Measurements from ENCODE around the gene RPL35A.
A peak's percentile ranks its signal among the peaks of the same experiment; 100 is the strongest.
"Not testable (repeated sequence)": the region's sequence is repeated elsewhere in the genome, so short reads cannot be mapped to it uniquely, and the experiment has no call there.

The RPL35A gene

DNA sequence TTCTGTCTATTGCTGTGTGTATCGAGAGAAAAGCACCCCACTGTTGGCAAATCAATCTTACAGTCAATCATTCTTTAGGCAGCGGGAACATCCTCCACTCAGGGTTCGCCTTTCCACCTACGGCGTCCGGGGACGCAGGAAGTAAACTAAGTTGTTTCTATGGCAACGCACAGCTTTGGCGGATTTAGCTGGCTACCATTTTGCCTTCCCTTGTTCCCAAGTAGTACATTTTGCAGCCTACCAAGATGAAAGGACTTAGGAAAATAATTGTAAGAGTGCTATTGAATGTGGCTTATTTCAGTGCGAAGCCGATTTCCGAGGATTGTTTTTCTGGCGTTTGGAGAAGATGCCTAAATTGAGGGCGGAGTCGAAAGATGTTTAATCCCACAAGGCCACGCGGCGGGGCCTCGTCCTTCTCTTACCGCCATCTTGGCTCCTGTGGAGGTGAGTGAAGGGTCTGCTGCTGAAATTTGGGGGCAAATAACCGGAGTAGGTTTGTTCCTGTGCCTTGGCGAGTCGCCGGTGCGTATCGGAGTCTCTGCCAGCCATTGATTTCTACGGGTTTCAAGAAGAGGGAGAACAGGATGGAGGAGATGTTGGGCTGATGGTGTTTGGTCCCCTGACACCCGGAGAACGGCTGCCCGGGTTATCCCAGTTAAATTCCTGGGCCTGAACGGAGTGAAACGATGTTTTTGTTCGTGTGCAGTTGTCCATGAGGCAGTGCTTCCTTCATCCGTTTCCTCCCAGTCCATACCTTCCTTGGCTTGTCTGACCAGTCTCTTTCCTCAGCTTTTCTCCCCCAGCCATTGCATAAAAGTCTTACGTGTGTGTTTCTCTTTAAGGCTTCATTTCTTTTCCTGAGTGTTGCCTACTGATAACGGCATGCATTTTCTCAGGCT, at the start of gene RPL35A:
Gene RPL35A (plus strand): TSS at position 413 of the 899 bp plus-strand sequence. CDS start 778 bp downstream, outside the sequence.
- peak; percentile 91 for DNase-seq (ENCODE audit: low spot score)

DNA sequence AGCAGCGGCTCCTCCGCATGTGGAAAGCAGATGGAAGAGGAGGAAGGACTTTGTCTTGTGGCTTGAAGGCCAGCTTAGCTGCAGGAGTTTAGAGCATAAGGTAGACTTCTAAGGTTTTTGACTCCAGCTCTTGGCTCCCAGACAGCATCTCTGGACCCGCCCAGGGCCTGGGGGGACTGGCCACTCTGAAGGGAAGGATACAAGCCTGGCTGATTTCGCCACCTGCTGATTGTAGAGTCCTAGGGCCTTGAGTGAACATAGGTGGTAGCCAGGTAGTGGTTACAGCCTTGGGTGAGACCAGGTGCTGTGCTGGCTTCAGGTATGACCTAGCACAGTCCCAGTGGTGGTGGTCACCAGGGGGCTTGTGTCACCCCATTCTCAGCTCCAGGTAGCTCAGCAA, 48.4 kb upstream of the RPL35A start:
- no peak for DNase-seq (ENCODE audit: low spot score)

DNA sequence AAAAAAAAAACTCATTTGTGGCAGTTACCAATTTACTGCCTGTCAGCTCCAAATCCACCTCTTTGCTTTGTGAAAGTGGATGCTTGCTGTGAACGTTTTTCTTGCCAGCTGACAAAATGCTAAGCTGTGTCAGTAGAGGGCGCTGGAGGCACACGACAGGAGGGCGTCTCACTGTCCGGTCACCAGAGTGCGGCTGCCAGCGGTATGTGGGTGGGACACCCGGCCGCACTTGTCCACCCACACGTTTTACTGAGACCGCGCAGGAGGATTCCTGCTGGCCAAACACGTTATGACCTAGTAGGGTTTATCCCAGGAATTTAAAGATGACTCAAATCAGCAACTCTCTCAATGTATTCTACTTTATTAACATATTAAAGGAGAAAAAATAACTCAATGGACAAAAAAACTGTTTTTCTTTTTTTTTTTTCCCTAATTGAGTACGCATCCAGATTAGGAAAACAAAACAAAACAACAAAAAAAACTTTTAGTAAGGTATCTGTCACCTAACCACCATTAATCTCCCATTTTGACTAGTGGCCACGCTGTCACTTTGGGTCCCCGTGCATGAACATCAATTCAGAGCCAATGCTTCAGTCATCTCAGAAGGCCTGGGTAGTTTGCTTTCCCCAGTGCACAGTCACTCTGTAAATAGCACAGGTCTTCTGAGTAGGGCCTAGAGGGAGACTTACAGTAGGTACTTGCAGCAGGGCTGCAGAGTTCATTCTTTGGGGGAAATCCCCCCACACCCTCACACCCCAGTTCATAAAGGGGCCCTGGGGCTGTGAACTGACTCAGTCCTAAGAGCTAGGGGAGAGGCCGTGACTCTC, 43.8 kb upstream of the RPL35A start:
- DNase-seq (ENCODE audit: low spot score) = peak; percentile 95

DNA sequence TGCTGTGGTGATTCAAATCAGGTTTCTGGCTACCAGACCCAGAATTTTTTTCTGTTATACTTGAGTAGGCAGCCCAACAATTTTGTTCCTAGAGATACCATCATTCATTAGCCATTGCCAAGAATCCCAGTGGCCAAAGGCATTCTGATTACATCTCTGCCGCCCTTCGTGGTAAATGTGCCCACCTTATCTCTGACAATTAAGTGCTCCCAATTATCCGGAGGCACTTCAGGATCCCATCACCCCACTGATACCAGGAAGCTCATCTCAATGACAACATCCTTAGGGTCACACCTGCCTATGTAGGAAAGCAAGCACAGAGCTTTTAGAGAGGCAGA, 43.2 kb upstream of the RPL35A start:
- DNase-seq (ENCODE audit: low spot score) = peak; percentile 8

DNA sequence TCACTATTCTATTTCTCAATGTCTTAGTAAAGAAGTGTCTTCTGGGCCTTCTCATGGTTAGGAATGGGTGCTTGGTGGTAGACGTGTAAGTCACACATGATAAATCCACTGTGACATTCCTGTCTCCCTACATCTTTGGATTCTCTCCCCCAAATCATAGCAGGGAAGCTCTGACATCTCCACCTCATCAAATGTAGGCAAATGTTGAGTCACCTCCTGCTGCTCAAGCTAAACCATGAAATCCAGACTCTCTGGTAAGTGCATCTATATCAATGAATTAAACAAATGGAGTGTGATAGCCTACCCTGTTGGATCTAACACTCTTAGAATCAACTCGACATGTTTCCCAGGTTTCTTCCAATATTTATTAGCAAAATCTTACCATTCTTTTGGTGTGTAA, 42.8 kb upstream of the RPL35A start:
- DNase-seq (ENCODE audit: low spot score) = no peak

DNA sequence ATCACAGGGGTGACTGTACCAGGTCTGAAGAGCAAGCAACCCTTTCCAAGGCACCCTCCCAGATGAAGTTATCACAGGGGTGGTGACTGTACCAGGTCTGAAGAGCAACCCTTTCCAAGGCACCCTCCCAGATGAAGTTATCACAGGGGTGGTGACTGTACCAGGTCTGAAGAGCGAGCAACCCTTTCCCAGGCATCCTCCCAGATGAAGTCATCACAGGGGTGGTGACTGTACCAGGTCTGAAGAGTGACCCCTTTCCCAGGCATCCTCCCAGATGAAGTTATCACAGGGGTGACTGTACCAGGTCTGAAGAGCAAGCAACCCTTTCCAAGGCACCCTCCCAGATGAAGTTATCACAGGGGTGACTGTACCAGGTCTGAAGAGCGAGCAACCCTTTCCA, 41.4 kb upstream of the RPL35A start:
- DNase-seq (ENCODE audit: low spot score) = not testable (repeated sequence)

DNA sequence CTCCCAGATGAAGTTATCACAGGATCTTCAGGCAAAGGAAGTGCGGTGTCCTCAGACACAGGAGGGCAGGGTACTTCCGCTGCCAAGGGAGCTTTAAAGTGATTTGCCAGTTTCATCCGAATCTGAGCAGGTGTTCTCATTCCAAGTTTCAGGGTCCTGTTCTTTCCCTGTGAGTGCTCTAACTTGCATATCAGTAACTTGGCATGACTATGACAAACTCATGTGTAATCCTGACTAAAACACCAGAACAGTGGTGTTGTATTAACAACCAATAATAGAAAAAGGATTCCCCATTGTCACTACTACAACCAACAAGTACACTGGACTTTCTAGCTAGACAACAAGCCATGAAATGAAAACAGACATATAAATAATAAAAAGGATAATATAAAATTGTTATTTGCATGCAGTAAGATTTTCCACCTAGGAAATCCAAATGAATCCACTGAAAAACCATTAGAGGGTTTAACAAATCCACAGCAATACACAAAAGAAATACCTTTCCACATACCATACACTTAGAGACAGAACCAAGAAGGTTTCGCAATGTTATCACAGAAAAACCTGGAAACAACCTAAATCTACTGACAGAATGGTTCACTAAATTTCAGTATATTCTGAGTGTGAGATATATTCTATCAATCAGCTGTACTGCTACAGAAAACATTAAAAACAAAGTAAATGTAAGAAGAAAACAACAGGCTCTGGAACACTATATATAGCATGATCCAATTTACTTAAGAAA, 40.9 kb upstream of the RPL35A start:
- no peak for DNase-seq (ENCODE audit: low spot score)

DNA sequence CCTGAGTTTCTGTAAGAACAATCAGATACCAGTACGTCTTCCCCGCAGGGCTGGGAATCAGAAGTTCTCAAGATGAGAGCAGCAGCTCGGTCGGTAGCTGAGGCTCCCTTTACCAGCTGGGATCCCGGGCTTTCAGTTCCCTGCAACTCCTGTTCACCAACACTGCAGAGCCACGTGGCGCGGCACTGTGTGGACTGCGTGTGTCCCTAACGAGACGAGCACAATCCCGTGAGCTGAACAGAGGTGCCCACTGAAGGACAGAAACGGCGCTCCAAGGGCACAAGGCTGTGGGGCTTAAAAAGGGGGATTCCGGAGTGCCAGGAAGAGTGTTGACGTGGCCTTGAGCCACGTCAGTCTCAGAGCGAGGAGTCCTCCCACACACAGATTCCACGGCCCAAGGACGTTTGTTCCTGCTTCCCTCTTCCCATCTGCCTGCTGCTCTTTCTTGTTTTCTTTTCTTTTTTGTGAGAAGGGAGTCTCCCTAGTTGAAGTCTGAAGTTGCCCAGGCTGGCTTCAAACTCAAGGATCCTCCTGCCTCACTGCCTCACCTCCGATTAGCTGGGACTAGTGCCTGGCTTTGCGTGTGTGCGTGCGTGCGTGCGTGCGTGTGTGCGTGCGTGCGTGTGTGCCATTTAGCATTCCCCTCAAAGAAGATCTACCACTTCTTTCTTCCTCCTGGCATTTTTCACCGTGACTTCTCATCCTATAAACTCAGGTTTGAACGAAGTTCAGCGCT, 37.1 kb upstream of the RPL35A start:
- DNase-seq (ENCODE audit: low spot score) = no peak

DNA sequence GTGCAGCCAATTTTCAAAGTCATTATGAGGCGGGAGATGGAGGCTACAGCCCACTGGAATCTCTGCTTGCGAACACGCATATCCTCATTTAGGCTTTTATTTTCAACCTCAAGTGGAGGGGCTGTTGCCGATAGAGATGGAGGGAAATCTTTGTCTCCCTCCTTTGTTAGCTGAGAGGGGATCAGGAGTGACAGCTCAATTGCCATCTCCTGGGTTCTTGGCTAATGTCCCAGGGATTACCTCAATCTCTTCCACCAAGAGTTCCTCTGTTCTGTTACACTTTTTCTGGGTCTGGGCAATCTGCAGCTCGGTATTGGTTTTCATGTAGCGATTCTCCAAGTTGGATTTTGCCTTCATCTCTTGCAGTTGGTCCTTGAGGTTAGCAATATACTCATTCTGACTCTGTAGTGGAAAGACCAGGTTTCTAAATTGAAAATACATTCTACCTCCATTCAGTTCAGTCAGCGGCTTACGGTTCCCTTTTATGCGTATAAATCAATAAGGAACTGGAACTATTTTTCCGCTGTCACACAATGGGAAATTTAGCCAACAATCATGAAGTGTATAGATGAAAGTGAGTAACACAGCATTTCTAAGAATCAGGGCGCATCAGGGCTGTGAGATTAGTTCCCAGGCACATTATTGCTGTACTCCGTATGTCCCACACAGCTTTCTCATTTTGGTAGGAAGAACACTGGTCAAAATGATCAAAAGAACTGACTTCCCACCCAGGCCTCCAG, 36.2 kb upstream of the RPL35A start:
- DNase-seq (ENCODE audit: low spot score) = no peak

DNA sequence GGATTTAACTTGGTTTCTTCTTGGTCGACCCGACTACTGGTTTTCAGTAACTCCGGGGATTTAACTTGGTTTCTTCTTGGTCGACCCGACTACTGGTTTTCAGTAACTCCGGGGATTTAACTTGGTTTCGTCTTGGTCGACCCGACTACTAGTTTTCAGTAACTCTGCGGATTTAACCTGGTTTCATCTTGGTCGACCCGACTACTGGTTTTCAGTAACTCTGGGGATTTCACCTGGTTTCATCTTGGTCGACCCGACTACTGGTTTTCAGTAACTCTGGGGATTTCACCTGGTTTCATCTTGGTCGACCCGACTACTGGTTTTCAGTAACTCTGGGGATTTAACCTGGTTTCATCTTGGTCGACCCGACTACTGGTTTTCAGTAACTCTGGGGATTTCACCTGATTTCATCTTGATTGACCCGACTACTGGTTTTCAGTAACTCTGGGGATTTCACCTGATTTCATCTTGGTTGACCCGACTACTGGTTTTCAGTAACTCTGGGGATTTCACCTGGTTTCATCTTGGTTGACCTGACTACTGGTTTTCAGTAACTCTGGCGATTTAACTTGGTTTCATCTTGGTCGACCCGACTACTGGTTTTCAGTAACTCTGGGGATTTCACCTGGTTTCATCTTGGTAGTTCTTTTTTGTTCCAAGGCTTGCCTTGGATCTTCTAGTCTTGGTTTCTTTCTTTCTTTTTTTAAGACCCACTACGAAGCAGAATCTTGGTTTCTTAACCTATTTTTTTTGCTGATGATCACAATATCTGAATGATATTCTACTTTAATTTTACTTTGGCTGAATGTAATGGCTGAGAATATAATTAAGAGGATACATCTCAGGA, 28.3 kb upstream of the RPL35A start:
- DNase-seq (ENCODE audit: low spot score) = not testable (repeated sequence)

DNA sequence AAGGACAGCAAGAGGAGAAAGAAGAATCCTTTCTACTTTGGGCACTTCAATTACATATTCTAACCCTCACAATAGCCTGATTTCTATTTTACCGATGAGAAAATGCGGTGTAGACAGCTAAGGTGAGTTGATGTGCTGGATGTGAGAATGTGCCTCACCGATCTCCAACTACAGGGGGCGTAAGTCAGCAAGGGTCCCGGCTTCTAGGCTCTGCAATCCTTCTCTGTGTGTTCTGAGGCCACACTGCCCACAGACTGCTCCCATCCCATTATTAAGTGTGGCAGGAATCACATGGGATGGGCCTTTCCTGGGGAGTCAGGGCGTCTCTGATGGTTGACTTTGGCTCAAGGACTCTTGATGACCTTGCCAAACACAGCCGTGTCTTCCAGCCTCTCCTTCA, 23.6 kb upstream of the RPL35A start:
- no peak for DNase-seq (ENCODE audit: low spot score)

DNA sequence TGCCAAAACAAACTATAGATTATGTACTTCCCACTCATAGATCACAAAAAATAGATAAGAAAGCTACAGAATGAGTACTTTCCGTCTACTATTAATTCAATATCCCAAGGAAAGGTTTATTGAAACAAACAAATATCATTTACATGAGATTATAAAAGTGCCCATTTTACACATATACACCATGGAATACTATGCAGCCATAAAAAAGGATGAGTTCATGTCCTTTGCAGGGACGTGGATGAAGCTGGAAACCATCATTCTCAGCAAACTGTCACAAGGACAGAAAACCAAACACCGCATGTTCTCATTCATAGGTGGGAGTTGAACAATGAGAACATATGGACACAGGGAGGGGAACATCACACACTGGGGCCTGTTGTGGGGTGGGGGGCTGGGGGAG, 22.4 kb upstream of the RPL35A start:
- DNase-seq (ENCODE audit: low spot score) = not testable (repeated sequence)

DNA sequence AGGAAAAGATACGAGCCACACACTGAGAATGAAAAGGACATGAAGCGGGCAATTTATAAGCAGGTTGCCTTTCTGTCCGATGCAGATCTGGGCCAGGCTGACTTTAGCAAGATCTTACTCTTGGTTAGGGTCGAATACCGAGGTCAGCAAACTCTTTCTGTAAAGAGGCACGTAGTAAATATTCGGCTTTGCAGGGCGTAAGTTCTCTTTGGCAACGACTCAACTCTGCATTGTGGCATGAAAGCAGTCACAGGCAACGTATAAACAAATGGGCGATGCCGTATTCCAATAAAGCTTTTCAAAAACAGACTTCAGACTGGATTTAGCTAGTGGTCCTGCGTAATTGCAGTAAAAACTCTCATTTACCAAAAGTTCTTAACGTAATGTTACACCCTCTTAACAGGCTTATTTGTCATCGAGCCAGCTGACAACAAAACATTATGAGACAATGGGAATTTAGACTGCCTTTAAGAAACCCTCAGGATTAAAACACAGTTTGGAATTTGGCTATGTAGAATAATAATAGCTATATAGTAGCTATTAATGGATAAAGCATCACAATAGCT, 13.1 kb upstream of the RPL35A start:
- DNase-seq (ENCODE audit: low spot score) = no peak

DNA sequence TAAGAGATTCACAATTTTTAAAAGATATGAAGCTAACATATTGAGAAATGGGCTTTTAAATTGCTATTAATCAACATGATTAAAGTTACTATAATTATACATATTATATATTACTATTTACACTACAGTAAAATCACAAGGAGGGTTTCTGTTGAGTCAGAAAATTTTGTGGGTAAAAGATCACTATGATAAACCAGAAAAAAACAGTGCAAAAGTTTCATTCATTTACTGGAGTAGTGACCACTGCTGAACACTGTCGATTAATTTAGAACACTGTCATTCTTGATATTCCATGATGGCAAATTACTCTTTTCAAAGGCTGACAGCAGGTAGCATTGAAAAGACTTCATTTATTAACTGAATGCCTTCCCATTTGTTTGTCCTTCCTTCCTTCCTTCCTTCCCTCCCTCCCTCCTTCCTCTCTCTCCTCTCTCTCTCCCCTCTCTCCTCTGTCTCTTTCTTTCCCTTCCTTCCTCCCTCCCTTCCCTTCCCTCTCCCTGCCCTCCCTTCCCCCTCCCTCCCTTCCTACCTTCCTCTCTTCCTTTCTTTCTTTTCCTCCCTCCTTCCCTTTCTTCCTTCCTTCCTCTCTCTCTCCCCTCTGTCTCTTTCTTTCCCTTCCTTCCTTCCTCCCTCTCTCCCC, 9.1 kb upstream of the RPL35A start:
- no peak for DNase-seq (ENCODE audit: low spot score)

DNA sequence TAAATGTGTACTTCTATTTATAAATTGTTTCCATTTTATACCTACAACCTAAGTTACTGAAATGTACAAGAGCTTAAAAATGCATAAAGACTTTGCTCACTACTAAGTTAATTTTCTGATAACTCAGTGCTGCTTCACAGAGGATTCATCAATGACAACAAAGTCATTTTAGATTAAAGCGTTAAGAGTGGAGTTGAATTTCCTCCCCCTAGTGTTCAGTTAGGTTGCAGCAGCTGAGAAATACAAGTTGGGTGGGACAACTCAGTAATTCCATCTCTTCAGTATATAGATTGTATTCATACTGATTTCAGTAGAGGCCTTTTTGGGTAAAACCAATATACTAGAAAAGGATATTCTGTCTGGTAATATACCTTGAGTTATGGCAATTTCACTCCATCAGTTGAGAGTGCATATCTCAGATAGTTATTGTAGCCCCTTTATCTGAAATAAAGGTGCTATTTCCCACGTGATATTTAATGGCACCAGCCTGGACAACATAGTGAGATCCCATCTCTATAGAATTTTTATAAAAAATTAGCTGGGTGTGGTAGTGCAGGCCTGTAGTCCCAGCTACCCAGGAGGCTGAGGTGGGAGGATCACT, 6.9 kb upstream of the RPL35A start:
- peak; percentile 52 for DNase-seq (ENCODE audit: low spot score)

DNA sequence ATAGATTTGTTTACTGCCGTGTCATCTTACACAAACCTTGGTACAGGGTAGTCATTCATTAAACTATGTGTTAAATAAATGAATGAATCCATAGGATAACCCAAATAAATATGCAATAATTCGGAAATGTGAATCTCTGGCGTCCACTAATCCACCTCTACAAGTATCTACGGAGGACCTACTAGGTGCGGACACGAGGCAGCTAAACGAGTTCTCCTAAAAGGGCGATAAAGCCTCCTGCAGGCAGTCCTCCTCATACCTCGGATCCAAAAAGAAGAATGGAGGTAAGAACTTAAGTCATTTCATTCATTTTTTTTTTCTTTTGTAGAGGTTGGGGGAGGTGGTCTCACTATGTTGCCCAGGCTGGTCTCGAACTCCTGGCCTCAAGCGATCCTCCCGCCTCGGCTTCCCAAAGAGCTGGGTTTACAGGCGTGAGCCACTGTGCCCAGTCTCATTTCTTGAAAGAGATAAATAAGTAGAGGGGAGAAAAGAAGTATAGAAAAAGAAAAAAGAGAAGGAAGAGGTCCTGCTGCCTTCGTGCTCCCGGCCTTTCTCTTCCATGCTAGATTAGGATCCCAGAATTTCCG, 706 bp upstream of the RPL35A start:
- DNase-seq (ENCODE audit: low spot score) = no peak

DNA sequence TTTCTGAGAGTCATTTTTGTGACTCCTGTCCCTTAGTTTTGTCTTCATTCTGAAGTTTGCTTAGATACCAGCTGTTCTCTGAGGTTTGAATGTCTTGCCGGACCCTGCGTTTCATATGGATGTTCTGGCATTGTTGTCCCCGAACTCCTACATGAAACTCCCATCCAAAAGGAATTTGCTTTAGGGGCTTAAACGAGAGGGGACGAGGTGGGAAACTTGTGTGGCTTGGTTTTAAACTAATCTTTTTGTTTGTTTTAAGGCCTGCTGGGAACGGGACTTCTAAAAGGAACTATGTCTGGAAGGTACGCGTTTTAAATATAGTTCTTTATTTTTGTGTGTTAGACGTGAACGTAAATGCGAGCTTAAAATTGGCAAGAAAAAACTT, 679 bp downstream of the RPL35A start:
- DNase-seq (ENCODE audit: low spot score) = no peak

DNA sequence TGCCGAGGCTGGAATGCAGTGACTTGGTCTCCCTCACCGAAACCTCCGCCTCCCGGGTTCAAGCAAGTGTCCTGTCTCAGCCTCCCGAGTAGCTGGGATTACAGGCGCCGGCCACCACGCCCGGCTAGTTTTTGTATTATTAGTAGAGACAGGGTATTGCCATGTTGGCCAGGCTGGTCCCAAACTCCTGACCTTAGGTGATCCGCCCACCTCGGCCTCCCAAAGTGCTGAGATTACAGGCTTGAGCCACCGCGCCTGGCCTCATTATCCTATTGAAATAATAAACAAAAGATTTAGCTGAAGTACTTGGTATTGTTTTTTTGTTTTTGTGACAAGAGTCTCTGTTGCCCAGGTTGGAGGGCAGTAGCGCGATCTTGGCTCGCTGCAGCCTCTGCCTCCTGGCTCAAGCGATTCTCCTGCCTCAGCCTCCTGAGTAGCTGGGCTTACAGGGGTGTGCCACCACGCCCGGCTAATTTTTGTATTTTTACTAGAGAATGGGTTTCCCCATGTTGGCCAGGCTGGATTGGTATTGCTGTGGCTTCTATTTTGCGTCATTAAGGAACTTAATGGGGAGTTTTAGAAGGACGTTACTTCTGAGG, 1.5 kb downstream of the RPL35A start:
- no peak for DNase-seq (ENCODE audit: low spot score)

Measured in AG08395 (cell line).